Neural cell (in vitro differentiated cells): ENCODE data around the gene ENTPD8.

Experiments
- CTCF ChIP-seq: fragments of 450-650 bp; IDR thresholded peaks from 2 replicates; pipeline ENCODE4 v1.5.1; 2014; ENCODE audit warnings: antibody characterized with exemption, mild to moderate bottlenecking, moderate library complexity; ENCODE audit not compliant: poor library complexity, severe bottlenecking
- EP300 ChIP-seq: fragments of 450-650 bp; conservative IDR thresholded peaks from 2 replicates; pipeline ENCODE4 v1.6.1; 2014; ENCODE audit warnings: antibody characterized with exemption, mild to moderate bottlenecking, moderate library complexity; ENCODE audit not compliant: poor library complexity, severe bottlenecking
- EZH2 ChIP-seq: fragments of 200-600, 300-800 bp; shearing (Covaris generic), sonication (generic); IDR thresholded peaks from 2 replicates; pipeline ENCODE4 v1.6.1; 2014; ENCODE audit warnings: antibody characterized with exemption, low read length, borderline replicate concordance, mild to moderate bottlenecking; ENCODE audit not compliant: insufficient read depth, poor library complexity, severe bottlenecking
- REST ChIP-seq: IDR thresholded peaks from 2 replicates; pipeline ENCODE4 v1.6.1; 2012; ENCODE audit warnings: borderline replicate concordance
- SMC3 ChIP-seq: fragments of 450-650 bp; conservative IDR thresholded peaks from 2 replicates; pipeline ENCODE4 v1.6.1; 2014; ENCODE audit warnings: antibody characterized with exemption, mild to moderate bottlenecking, moderate library complexity; ENCODE audit not compliant: poor library complexity

- TF ChIP-seq CTCF (no peak), EP300 (no peak), EZH2 (no peak), SMC3 (no peak), REST (no peak)
Observed at GRCh38 chr9:137437691-137438590, 3.2 kb downstream of the ENTPD8 start.
